Endothelial cell of umbilical vein (primary cell): ENCODE data around the gene NUDT5.

Source experiments
- CTCF ChIP-seq, 2 donors: IDR thresholded peaks; 1 replicate in 1 of 2; 2 replicates in 1 of 2; pipeline ENCODE4 v1.5.1; 2011; ENCODE audit warnings: low read length in 2 of 2, mild to moderate bottlenecking in 2 of 2, moderate library complexity in 2 of 2, control low read depth in 1 of 2, inconsistent platforms in 1 of 2, low read depth in 1 of 2; ENCODE audit not compliant: insufficient read depth in 1 of 2; ENCODE audit errors: extremely low read depth in 1 of 2
- EZH2 ChIP-seq: IDR thresholded peaks from 2 replicates; pipeline ENCODE4 v1.6.1; 2012; ENCODE audit warnings: borderline replicate concordance, low read depth, mild to moderate bottlenecking, moderate library complexity, low read length, inconsistent platforms; ENCODE audit not compliant: severe bottlenecking
- MYC ChIP-seq: IDR thresholded peaks from one replicate; pipeline ENCODE4 v1.6.1; 2011; ENCODE audit warnings: mild to moderate bottlenecking, low read depth, low read length
- POLR2A ChIP-seq: IDR thresholded peaks from 2 replicates; pipeline ENCODE4 v1.6.1; 2012; ENCODE audit warnings: low read depth, mild to moderate bottlenecking, control low read depth, low read length
- POLR2AphosphoS5 ChIP-seq: IDR thresholded peaks from 2 replicates; pipeline ENCODE4 v1.6.1; 2012; ENCODE audit warnings: low read depth, mild to moderate bottlenecking, control low read depth, low read length, moderate library complexity; ENCODE audit not compliant: insufficient read depth

GRCh38 chr10:12238821-12239220, 43.1 kb upstream of the NUDT5 start:
- no peak for TF ChIP-seq CTCF (IDR thresholded peaks at IDR 0.05; ENCODE audit: extremely low read depth in 1 of 2, insufficient read depth in 1 of 2, low read depth in 1 of 2, low read length in 2 of 2)
- no peak for TF ChIP-seq POLR2AphosphoS5
- TF ChIP-seq POLR2A = no peak
- no peak for TF ChIP-seq EZH2
- no peak for TF ChIP-seq MYC
